Measurements from ENCODE around the gene BEX3.

Gene BEX3

DNA sequence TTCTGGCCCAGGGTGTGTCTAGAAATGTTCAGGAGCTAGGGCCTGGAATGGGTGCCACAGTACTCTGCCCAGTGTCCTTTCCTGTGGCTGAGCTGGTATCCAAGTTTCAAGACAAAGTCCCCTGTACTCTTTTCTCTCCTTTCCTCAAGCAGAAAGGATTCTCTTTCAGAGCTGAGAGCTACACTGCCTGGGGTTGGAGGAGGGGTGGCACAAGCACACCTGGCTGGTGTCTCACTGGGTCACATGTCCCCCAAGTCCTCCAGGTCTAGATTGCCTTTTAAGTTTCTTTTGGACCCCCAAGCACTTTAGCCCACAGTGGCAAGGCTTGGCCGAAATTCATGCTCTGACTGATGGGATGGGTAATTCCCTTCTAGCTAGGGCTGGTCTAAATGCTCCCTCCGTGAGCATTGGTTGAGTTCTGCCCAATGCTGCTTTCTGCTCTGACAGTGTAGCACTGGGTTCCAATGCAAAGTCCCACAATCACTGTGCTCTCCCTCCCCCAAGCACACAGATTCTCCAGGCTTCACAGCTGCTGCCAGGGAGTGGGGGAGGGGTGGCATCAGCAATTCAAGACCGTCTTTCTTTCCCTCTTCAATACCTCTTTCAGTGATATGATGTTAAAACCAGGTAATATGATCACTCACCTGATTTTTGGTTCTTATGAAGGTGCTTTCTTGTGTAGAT lies 47.8 kb downstream of the BEX3 start:
- no peak for DNase-seq (ENCODE audit: low spot score)

Measured in GM03348 (cell line).